ENCODE data around the gene EPHB1. TPM values are rescaled to one million over a fixed set of nuclear protein-coding genes. Genes with fewer than 3 reads are reported as not detected.

EPHB1 gene
- total and polyA plus RNA-seq, 2 of the 13 experiments (the other 11 are each of a cell fraction or from before 2014, with no cell fraction given) = 0.07 to 0.21 TPM

DNA sequence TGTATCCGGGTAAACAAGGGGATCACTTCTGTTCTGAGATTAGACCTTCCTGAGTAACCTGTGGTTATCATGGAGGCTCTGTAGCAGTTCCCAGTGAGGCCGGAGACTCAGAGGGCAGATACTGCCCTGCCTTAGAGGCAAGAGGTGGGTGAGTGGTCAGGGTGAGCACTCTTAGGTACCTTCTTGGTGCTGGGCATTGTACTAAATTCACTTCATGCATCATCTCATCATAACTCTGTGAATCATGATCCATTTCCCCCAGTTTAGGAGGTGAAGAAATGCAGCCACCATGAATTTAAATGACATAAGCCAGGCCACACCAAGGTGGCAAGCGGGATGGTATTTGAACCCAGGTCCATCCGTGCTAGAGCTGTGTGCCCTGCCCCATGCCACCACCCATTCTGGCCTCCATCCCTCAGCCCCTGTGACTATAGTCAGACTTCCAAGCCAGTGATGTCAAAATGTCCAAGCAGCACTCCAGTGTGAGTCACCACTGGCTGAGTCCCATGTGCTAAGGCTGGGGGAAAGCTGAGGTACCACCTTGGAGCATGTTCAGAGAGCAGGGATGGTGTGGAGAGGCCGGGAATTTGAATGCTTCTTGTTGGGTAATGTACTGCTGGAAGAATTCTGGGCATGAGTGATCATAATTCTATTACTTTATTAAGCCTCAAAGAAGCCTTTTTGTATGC, 88.8 kb downstream of the EPHB1 start:
- TF ChIP-seq ZNF138 (CRISPR knock-in tag; IDR thresholded peaks at IDR 0.05; ENCODE audit: low read depth) (no peak), ZNF446 (CRISPR knock-in tag; IDR thresholded peaks at IDR 0.05) (no peak), RFX1 (IDR thresholded peaks at IDR 0.05) (no peak)
- TF ChIP-seq, protein P1, sequence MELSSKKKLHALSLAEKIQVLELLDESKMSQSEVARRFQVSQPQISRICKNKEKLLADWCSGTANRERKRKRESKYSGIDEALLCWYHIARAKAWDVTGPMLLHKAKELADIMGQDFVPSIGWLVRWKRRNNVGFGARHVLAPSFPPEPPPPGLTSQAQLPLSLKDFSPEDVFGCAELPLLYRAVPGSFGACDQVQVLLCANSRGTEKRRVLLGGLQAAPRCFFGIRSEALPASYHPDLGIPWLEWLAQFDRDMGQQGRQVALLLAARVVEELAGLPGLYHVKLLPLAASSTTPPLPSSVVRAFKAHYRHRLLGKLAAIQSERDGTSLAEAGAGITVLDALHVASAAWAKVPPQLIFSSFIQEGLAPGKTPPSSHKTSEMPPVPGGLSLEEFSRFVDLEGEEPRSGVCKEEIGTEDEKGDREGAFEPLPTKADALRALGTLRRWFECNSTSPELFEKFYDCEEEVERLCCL (CRISPR knock-in tag; IDR thresholded peaks at IDR 0.05; ENCODE audit: borderline replicate concordance) = no peak
- TF ChIP-seq, protein P2, sequence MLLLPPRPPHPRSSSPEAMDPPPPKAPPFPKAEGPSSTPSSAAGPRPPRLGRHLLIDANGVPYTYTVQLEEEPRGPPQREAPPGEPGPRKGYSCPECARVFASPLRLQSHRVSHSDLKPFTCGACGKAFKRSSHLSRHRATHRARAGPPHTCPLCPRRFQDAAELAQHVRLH (CRISPR knock-in tag; IDR thresholded peaks at IDR 0.05; ENCODE audit: borderline replicate concordance, low read depth) = no peak
- no peak for DNase-seq (ENCODE audit: low spot score)

More for the DNA sequence above, 88.8 kb downstream of the EPHB1 start:
- no peaks in the 10 kb centered on the region for H4K20me1 ChIP-seq (ENCODE audit: insufficient read depth, low read length)
- H3K27me3 ChIP-seq (ENCODE audit: control insufficient read depth in 1 of 2, insufficient read depth in 2 of 2, low read length in 2 of 2) = peaks cover 0 to 2% of the 10 kb centered on the region in 2 experiments; a peak in 1 of 5 replicates
- no peaks in the 10 kb centered on the region for H3K9me3 ChIP-seq (ENCODE audit: low read length)
- FAIRE-seq = no peak
- H3K4me1 ChIP-seq (ENCODE audit: insufficient read depth, low read length) = no peaks in the 10 kb centered on the region
- in situ Hi-C loops (cut with HindIII; ENCODE audit: extremely low pct_ligation_motif_present, low pct_unique_long_range_greater_than_20kb) = no loop called here
- WGBS (ENCODE audit: low lambda C conversion rate) = 0% methylated on average over 5 of the region's 5 CpGs
- intact Hi-C loops (cut with micrococcal nuclease; ENCODE audit: unreplicated experiment) = no loop called here
- ChIA-PET CTCF (ENCODE audit: low intra/inter-chr PET ratio, low total read pairs) (no interaction called here), POLR2A (no interaction called here)
- H3K27ac ChIP-seq (ENCODE audit: extremely low read length, insufficient read depth, low read length) = no peak overlapping the region
- BruUV-seq (replicated peaks) = no TSS peak
- H3K79me2 ChIP-seq (ENCODE audit: insufficient read depth, low read length) = no peaks in the 10 kb centered on the region
- H3K4me2 ChIP-seq (ENCODE audit: low read depth, low read length) = no peak overlapping the region
- no peaks in the 10 kb centered on the region for H3K36me3 ChIP-seq (replicated peaks in 1 of 2; ENCODE audit: control insufficient read depth in 1 of 2, insufficient read depth in 2 of 2, low read length in 2 of 2)
- ATAC-seq = no peak
- no peak overlapping the region for H3K4me3 ChIP-seq (replicated peaks in 1 of 3; ENCODE audit: insufficient read depth in 1 of 3, low read depth in 2 of 3, low read length in 3 of 3)
- no peak overlapping the region for H2AFZ ChIP-seq (ENCODE audit: low read length)
- no peak overlapping the region for H3K9ac ChIP-seq (ENCODE audit: insufficient read depth, low read depth, low read length)
